DOHH2 (cell line): ENCODE data around the gene TOMM40.
"Not testable (repeated sequence)": the region's sequence is repeated elsewhere in the genome, so short reads cannot be mapped to it uniquely, and the experiment has no call there.

ENCODE experiments used
- H3F3A ChIP-seq: fragments of 200-600 bp; sonication (generic), shearing (Covaris generic); 2 replicates; pipeline ENCODE4 v1.6.0; 2016; ENCODE audit warnings: antibody characterized with exemption, mild to moderate bottlenecking; ENCODE audit not compliant: control insufficient read depth, insufficient read depth
- H3K27ac ChIP-seq: fragments of 200-600 bp; sonication (generic); 2 replicates; pipeline ENCODE4 v1.5.1; 2014; ENCODE audit warnings: low read depth, mild to moderate bottlenecking, low read length, moderate library complexity
- H3K27me3 ChIP-seq: fragments of 200-600 bp; sonication (generic); 2 replicates; pipeline ENCODE4 v1.6.1; 2014; ENCODE audit warnings: mild to moderate bottlenecking, low read length, mixed read lengths; ENCODE audit not compliant: control insufficient read depth
- H3K36me3 ChIP-seq: fragments of 200-600 bp; sonication (generic); 2 replicates; pipeline ENCODE4 v1.6.1; 2014; ENCODE audit warnings: mild to moderate bottlenecking, low read length, moderate library complexity, mixed read lengths; ENCODE audit not compliant: control insufficient read depth
- H3K4me1 ChIP-seq: fragments of 200-600 bp; sonication (generic); 2 replicates; pipeline ENCODE4 v1.6.1; 2014; ENCODE audit warnings: mild to moderate bottlenecking, low read length, mixed read lengths; ENCODE audit not compliant: control insufficient read depth
- H3K4me2 ChIP-seq: fragments of 200-600 bp; sonication (generic); 2 replicates; pipeline ENCODE4 v1.6.0; 2014; ENCODE audit warnings: mild to moderate bottlenecking, low read length, moderate library complexity
- H3K4me3 ChIP-seq: fragments of 200-600 bp; sonication (generic); 2 replicates; pipeline ENCODE4 v1.5.1; 2014; ENCODE audit warnings: mild to moderate bottlenecking, low read length, mixed read lengths
- H3K79me2 ChIP-seq: fragments of 200-600 bp; sonication (generic); 2 replicates; pipeline ENCODE4 v1.6.1; 2014; ENCODE audit warnings: mild to moderate bottlenecking, low read length, mixed read lengths; ENCODE audit not compliant: control insufficient read depth
- H3K9me2 ChIP-seq: fragments of 200-600 bp; sonication (generic); replicated peaks from 2 replicates; pipeline ENCODE4 v1.6.1; 2014; ENCODE audit warnings: mild to moderate bottlenecking, low read length, mixed read lengths; ENCODE audit not compliant: control insufficient read depth
- H3K9me3 ChIP-seq: fragments of 200-600 bp; sonication (generic); 2 replicates; pipeline ENCODE4 v1.6.1; 2014; ENCODE audit warnings: antibody characterized with exemption, low read length, mixed read lengths; ENCODE audit not compliant: control insufficient read depth, insufficient read depth
- H4K20me1 ChIP-seq: fragments of 200-600 bp; sonication (generic); 2 replicates; pipeline ENCODE4 v1.6.0; 2014; ENCODE audit warnings: low read depth, mild to moderate bottlenecking, antibody characterized with exemption, low read length, moderate library complexity; ENCODE audit not compliant: control insufficient read depth, insufficient read depth
- CTCF ChIP-seq: fragments of 200-600 bp; sonication (generic); IDR thresholded peaks from one replicate; pipeline ENCODE4 v1.5.1; 2014; ENCODE audit warnings: antibody characterized with exemption, mild to moderate bottlenecking, low read depth, low read length; ENCODE audit not compliant: poor library complexity, severe bottlenecking
- EZH2phosphoT487 ChIP-seq: fragments of 200-600 bp; sonication (generic); IDR thresholded peaks from 2 replicates; pipeline ENCODE4 v1.6.1; 2017; ENCODE audit warnings: borderline replicate concordance, mild to moderate bottlenecking, antibody characterized with exemption, low read length, moderate library complexity, mixed read lengths

The TOMM40 gene

GRCh38 chr19:44909775-44910174, 18.7 kb downstream of the TOMM40 start:
- Histone ChIP-seq H3K27ac (no peak overlapping the region), H3K4me2 (no peak overlapping the region), H3K4me1 (peaks cover 17% of the 10 kb centered on the region), H3K9me3 (no peaks in the 10 kb centered on the region), H3K79me2 (no peaks in the 10 kb centered on the region), H4K20me1 (no peaks in the 10 kb centered on the region), H3K9me2 (no peaks in the 10 kb centered on the region), H3K4me3 (no peak overlapping the region), H3K36me3 (no peaks in the 10 kb centered on the region), H3K27me3 (peaks cover 24% of the 10 kb centered on the region), H3F3A (no peaks in the 10 kb centered on the region)
- TF ChIP-seq CTCF (no peak), EZH2phosphoT487 (no peak)

DNA sequence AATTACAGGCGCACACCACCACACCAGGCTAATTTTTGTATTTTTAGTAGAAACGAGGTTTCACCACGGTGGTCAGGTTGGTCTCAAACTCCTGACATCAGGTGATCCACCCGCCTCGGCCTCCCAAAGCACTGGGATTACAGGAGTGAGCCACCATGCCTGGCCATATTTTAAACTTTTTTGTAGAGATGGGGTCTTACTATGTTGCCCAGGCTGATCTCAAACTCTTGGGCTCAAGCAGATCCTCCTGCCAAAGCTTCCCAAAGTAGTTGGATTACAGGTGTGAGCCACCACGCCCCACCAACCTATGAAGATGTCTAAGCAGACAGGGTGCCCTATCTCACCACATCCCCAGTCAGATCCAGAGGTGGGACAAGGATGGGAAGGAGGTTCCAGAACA, 20.8 kb downstream of the TOMM40 start:
- not testable (repeated sequence) for H3K79me2 ChIP-seq, H3K27ac ChIP-seq, H3K9me2 ChIP-seq, H3K4me1 ChIP-seq, H3F3A ChIP-seq, H4K20me1 ChIP-seq, H3K9me3 ChIP-seq, H3K4me2 ChIP-seq, H3K36me3 ChIP-seq, H3K4me3 ChIP-seq
- peaks cover 10% of the 10 kb centered on the region; the same call in 1 of the 2 replicates for H3K27me3 ChIP-seq

DNA sequence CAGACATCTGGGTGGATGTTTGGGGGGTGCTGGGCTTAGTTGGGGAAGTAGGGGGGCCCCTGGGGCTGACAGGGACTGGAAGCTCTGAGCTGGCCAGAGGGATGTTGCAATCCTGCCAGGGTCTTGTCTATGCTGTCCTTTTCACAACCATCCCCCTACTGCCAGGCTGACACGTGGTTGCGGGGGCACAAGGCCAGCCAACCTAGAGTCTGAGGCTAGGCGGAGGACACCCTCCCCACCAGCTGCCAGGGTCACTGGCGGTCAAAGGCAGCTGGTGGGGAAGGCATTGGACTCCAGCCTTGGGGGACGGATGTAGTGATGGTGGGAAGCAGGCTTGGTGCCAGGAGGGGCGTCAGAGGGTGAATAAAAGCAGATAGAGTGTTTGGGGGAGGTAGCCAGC, 21.8 kb downstream of the TOMM40 start:
- Histone ChIP-seq H3K27ac (no peak overlapping the region), H3K27me3 (peaks cover 10% of the 10 kb centered on the region; the same call in 1 of the 2 replicates), H3K36me3 (no peaks in the 10 kb centered on the region), H3K4me2 (no peak overlapping the region), H3K9me3 (no peaks in the 10 kb centered on the region), H3F3A (no peaks in the 10 kb centered on the region), H3K4me1 (peaks cover 7% of the 10 kb centered on the region), H4K20me1 (no peaks in the 10 kb centered on the region), H3K4me3 (no peak overlapping the region), H3K79me2 (no peaks in the 10 kb centered on the region), H3K9me2 (no peaks in the 10 kb centered on the region)
- TF ChIP-seq CTCF (no peak), EZH2phosphoT487 (no peak)

DNA sequence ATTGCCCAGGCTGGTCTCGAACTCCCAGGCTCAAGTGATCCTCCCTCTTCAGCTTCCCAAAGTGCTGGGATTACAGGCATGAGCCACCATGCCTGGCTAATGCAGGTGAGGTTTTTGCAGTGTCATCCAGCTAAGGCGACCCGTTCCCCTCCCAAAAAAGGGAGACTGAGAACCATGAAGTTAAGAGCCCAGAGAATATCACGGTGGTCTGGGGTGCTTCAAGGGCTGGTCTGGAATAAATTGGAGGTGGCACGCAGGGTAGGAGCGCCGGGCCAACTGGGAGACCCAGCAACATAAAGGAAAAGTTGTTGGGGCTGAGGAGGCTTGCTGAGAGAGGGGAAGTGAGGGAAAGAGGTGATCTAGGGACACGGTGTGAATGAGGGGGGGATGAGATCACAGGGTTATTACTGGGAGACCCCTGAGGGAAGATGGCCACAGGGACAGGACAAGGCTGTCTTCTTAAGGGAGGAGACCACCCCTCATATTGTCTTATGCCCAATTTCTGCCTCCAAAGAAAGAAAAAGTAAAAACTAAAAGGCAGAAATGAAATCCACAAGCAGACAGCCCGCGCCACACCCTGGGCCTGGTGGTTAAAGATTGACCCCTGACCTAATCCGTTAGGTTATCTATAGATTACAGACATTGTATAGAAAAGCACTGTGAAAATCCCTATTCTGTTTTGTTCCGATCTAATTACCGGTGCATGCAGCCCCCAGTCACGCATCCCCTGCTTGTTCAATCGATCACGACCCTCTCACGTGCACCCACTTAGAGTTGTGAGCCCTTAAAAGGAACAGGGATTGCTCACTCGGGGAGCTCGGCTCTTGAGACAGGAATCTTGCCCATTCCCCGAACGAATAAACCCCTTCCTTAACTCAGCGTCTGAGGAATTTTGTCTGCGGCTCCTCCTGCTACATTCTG, 22.7 kb downstream of the TOMM40 start:
- not testable (repeated sequence) for H3K9me2 ChIP-seq, H3K4me1 ChIP-seq, H3F3A ChIP-seq, H4K20me1 ChIP-seq, H3K9me3 ChIP-seq, H3K79me2 ChIP-seq, H3K36me3 ChIP-seq, H3K27ac ChIP-seq
- H3K4me2 ChIP-seq: peak overlapping the region; percentile 91
- peaks cover 10% of the 10 kb centered on the region; the same call in 1 of the 2 replicates for H3K27me3 ChIP-seq
- H3K4me3 ChIP-seq: peak overlapping the region; percentile 69

DNA sequence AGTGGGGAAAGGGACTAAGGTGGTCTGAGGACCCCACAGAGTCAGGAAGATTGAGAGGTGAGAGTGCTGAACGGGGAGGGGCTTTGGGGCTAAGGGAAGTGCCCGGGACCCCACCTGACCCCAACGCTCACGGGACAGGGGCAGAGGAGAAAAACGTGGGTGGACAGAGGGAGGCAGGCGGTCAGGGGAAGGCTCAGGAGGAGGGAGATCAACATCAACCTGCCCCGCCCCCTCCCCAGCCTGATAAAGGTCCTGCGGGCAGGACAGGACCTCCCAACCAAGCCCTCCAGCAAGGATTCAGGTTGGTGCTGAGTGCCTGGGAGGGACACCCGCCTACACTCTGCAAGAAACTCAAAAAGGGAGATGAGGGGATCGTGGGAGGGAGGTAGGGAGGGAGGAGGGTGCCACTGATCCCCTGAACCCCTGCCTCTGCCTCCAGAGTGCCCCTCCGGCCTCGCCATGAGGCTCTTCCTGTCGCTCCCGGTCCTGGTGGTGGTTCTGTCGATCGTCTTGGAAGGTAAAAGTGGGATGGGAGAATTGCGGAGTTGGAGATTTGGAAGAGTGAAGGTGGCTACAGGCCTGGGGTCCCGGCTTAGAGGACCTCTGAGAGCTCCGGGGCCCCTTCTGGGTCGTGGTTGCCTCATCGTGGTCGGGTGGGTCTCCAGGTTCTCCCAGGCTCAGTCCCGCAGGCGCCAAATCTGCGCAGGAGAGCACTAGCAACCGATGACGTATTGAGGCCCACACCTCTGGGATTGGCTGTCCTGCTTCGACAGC, 23.6 kb downstream of the TOMM40 start, which contains the start of gene APOC1:
Gene APOC1 (plus strand): TSS at position 176 of the 774 bp plus-strand sequence. CDS start 284 bp downstream, at position 460.
- Histone ChIP-seq H3K27ac (0 out of 2 replicates have a peak within 1 kb of the TSS, but pooled peaks have one; percentile 37), H3K4me2 (peak within 1 kb of the TSS; percentile 91), H3K4me3 (peak within 1 kb of the TSS; percentile 69), H3K27me3 (peaks cover 10% of the 10 kb centered on the region; the same call in 1 of the 2 replicates)
- not testable (repeated sequence) for H3K9me3 ChIP-seq, H3K9me2 ChIP-seq, H3K4me1 ChIP-seq, H3F3A ChIP-seq, H4K20me1 ChIP-seq, H3K79me2 ChIP-seq, H3K36me3 ChIP-seq
